Measurements from ENCODE around the gene RXRB.

Gene RXRB

GRCh38 chr6:33200219-33201146, at the start of gene RXRB, which contains the start of gene SLC39A7:
Gene RXRB (minus strand): TSS chr6:33200665. CDS start chr6:33200476, 189 bp downstream.
Gene SLC39A7 (plus strand): TSS chr6:33200867. CDS start chr6:33201246, 379 bp downstream.
- TF ChIP-seq CTCF (IDR thresholded peaks at IDR 0.05): no peak
- Histone ChIP-seq H3K4me3 (ENCODE audit: low read depth in 1 of 2, low read length in 1 of 2) (peak within 1 kb of the TSS; percentile 84 to 99), H3K4me1 (ENCODE audit: control insufficient read depth in 1 of 2, insufficient read depth in 1 of 2, low read depth in 1 of 2, low read length in 1 of 2) (peaks cover 44 to 49% of the 10 kb centered on the region in 2 experiments), H3K9me3 (no peaks in the 10 kb centered on the region), H3K27ac (peak within 1 kb of the TSS; percentile 98), H3K27me3 (no peaks in the 10 kb centered on the region), H3K36me3 (peaks cover 52% of the 10 kb centered on the region)

- H3K9me3 ChIP-seq: no peaks in the 10 kb centered on the region
- no peak for TF ChIP-seq CTCF (IDR thresholded peaks at IDR 0.05)
- H3K27me3 ChIP-seq: peaks cover 32% of the 10 kb centered on the region
- H3K36me3 ChIP-seq: peaks cover 5% of the 10 kb centered on the region
- peak overlapping the region; percentile 94 for H3K27ac ChIP-seq
- H3K4me1 ChIP-seq (ENCODE audit: control insufficient read depth in 1 of 2, insufficient read depth in 1 of 2, low read depth in 1 of 2, low read length in 1 of 2): peaks cover 23 to 24% of the 10 kb centered on the region in 2 experiments
- H3K4me3 ChIP-seq (ENCODE audit: low read depth in 1 of 2, low read length in 1 of 2): peak overlapping the region; percentile 59 to 67
These were observed 49.5 kb upstream of the RXRB start for GRCh38 chr6:33249732-33250630.

- Histone ChIP-seq H3K36me3 (peaks cover 5% of the 10 kb centered on the region), H3K27me3 (peaks cover 32% of the 10 kb centered on the region), H3K27ac (peak overlapping the region; percentile 94), H3K4me1 (ENCODE audit: control insufficient read depth in 1 of 2, insufficient read depth in 1 of 2, low read depth in 1 of 2, low read length in 1 of 2) (peaks cover 23 to 24% of the 10 kb centered on the region in 2 experiments), H3K4me3 (ENCODE audit: low read depth in 1 of 2, low read length in 1 of 2) (peak overlapping the region; percentile 59 to 67), H3K9me3 (no peaks in the 10 kb centered on the region)
- TF ChIP-seq CTCF (IDR thresholded peaks at IDR 0.05): peak; percentile 61
These were observed 48.7 kb upstream of the RXRB start for GRCh38 chr6:33248932-33249731.

- Histone ChIP-seq H3K4me1 (ENCODE audit: control insufficient read depth in 1 of 2, insufficient read depth in 1 of 2, low read depth in 1 of 2, low read length in 1 of 2) (peaks cover 23 to 24% of the 10 kb centered on the region in 2 experiments), H3K9me3 (no peaks in the 10 kb centered on the region), H3K36me3 (peaks cover 5% of the 10 kb centered on the region), H3K4me3 (ENCODE audit: low read depth in 1 of 2, low read length in 1 of 2) (peak overlapping the region; percentile 59 to 67), H3K27ac (peak overlapping the region; percentile 94), H3K27me3 (peaks cover 35% of the 10 kb centered on the region)
- TF ChIP-seq CTCF (IDR thresholded peaks at IDR 0.05): no peak
These were observed 48.1 kb upstream of the RXRB start for GRCh38 chr6:33248643-33248931.

Data from neutrophil (primary cell).